PFSK-1 (cell line): ENCODE data around the gene MEGF10.

Experiments used
- FOXP2 ChIP-seq: optimal IDR thresholded peaks from 2 replicates; pipeline ENCODE3; 2011; ENCODE audit warnings: borderline replicate concordance, control low read depth, inconsistent platforms; ENCODE audit not compliant: insufficient read depth; ENCODE audit errors: extremely low read length, extremely low read depth
- POLR2AphosphoS5 ChIP-seq: IDR thresholded peaks from 2 replicates; pipeline ENCODE4 v1.6.1; 2012; ENCODE audit warnings: low read depth, mild to moderate bottlenecking, control low read depth, low read length, moderate library complexity
- REST ChIP-seq, 2 experiments: IDR thresholded peaks; 2 replicates each; pipeline versions ENCODE4 v1.6.1 to v1.8.0; 2011 to 2012; ENCODE audit warnings: low read depth in 2 of 2, low read length in 2 of 2, control low read depth in 1 of 2, inconsistent platforms in 1 of 2, mild to moderate bottlenecking in 1 of 2, moderate library complexity in 1 of 2; ENCODE audit not compliant: insufficient read depth in 1 of 2
- SIN3A ChIP-seq: IDR thresholded peaks from 2 replicates; pipeline ENCODE4 v1.6.1; 2012; ENCODE audit warnings: mild to moderate bottlenecking, low read length, moderate library complexity, borderline replicate concordance; ENCODE audit not compliant: insufficient read depth
- TAF1 ChIP-seq: IDR thresholded peaks from 2 replicates; pipeline ENCODE4 v1.6.1; 2012; ENCODE audit warnings: low read length, control low read depth, borderline replicate concordance; ENCODE audit not compliant: insufficient read depth

DNA sequence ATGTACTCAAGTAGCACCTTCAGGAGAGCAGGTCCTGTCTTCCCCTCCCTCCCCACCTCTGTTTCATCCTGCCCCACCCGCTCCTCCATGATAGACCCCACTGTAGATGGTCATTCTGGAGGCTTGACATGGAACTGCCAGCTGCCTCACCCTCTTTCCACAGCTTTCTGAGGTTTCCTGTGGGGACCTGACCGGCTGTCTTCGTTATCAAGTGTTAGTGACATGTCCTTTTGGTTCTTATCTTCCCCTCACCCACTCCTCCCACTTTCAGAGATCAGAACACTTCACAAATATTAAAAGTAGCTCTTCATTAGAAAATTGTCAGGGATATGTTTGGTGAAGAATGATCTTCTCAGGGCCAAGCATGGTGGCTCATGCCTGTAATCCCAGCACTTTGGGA is 52.7 kb downstream of the MEGF10 start:
- TF ChIP-seq TAF1, result no peak
- no peak for TF ChIP-seq SIN3A
- TF ChIP-seq POLR2AphosphoS5, result no peak
- TF ChIP-seq REST (IDR thresholded peaks at IDR 0.05; ENCODE audit: insufficient read depth in 1 of 2, low read depth in 2 of 2, low read length in 2 of 2), result no peak
- TF ChIP-seq FOXP2, result no peak
